ENCODE measurements around the gene CDH9. TPM values are rescaled to one million over a fixed set of nuclear protein-coding genes. Genes with fewer than 3 reads are reported as not detected.

CDH9 gene, protein sequence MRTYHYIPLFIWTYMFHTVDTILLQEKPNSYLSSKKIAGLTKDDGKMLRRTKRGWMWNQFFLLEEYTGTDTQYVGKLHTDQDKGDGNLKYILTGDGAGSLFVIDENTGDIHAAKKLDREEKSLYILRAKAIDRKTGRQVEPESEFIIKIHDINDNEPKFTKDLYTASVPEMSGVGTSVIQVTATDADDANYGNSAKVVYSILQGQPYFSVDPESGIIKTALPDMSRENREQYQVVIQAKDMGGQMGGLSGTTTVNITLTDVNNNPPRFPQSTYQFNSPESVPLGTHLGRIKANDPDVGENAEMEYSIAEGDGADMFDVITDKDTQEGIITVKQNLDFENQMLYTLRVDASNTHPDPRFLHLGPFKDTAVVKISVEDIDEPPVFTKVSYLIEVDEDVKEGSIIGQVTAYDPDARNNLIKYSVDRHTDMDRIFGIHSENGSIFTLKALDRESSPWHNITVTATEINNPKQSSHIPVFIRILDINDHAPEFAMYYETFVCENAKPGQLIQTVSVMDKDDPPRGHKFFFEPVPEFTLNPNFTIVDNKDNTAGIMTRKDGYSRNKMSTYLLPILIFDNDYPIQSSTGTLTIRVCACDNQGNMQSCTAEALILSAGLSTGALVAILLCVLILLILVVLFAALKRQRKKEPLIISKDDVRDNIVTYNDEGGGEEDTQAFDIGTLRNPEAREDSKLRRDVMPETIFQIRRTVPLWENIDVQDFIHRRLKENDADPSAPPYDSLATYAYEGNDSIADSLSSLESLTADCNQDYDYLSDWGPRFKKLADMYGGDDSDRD
- not detected for total RNA-seq

DNA sequence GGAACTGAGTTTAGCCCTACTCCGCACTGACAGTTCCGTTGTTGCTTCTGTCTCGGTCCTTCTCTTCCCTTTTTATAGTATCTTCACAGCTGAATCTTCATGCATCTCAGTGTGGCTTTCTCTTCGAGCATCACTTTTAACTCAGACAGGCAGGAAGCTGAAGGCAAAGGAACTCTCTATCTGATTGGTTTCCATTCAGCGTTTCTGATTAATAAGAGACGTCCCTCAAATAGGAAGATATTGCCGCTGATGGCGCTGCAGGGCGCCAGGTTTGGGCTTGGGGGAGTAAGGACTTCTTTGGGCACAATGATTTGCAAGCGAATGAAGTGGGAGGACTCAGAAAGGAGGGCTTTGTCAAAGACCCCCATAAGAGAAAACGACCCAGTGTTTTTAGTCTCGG, at the start of gene CDH9:
Gene CDH9 (minus strand): TSS at position 111 of the 400 bp plus-strand sequence. CDS start 50,253 bp downstream, outside the sequence.
- no peaks in the 10 kb centered on the region for H3K36me3 ChIP-seq
- intact Hi-C loops (cut with DNase I; ENCODE audit: low total_unique reads): no loop called here
- no peak for ATAC-seq

GRCh38 chr5:27087747-27088146, 49.4 kb upstream of the CDH9 start:
- H3K9me3 ChIP-seq: no peaks in the 10 kb centered on the region
- ATAC-seq (no peak), DNase-seq (no peak)
- no peaks in the 10 kb centered on the region for H3K4me1 ChIP-seq
- no peak overlapping the region for H3K27ac ChIP-seq
- H3K36me3 ChIP-seq: no peaks in the 10 kb centered on the region
- H3K27me3 ChIP-seq: no peaks in the 10 kb centered on the region
- intact Hi-C loops (cut with DNase I; ENCODE audit: low total_unique reads): no loop called here
- in situ Hi-C loops (cut with MboI; ENCODE audit: low sequenced_read_pairs in 4 of 4): no loop called here
- H3K4me3 ChIP-seq: no peak overlapping the region
- TF ChIP-seq POLR2A (IDR thresholded peaks at IDR 0.05) (no peak), CTCF (IDR thresholded peaks at IDR 0.05 in 4 of 5, conservative IDR thresholded peaks at IDR 0.05 in 1 of 5) (no peak)

More for the DNA sequence above, at the start of gene CDH9:
- in situ Hi-C loops (cut with MboI; ENCODE audit: low sequenced_read_pairs in 4 of 4): no loop called here
- no peaks in the 10 kb centered on the region for H3K4me1 ChIP-seq
- TF ChIP-seq CTCF (IDR thresholded peaks at IDR 0.05 in 4 of 5, conservative IDR thresholded peaks at IDR 0.05 in 1 of 5) (no peak), POLR2A (IDR thresholded peaks at IDR 0.05) (no peak)
- DNase-seq: no peak
- H3K4me3 ChIP-seq: no peak within 1 kb of the TSS
- no peaks in the 10 kb centered on the region for H3K9me3 ChIP-seq
- no peak within 1 kb of the TSS for H3K27ac ChIP-seq
- H3K27me3 ChIP-seq: no peaks in the 10 kb centered on the region

DNA sequence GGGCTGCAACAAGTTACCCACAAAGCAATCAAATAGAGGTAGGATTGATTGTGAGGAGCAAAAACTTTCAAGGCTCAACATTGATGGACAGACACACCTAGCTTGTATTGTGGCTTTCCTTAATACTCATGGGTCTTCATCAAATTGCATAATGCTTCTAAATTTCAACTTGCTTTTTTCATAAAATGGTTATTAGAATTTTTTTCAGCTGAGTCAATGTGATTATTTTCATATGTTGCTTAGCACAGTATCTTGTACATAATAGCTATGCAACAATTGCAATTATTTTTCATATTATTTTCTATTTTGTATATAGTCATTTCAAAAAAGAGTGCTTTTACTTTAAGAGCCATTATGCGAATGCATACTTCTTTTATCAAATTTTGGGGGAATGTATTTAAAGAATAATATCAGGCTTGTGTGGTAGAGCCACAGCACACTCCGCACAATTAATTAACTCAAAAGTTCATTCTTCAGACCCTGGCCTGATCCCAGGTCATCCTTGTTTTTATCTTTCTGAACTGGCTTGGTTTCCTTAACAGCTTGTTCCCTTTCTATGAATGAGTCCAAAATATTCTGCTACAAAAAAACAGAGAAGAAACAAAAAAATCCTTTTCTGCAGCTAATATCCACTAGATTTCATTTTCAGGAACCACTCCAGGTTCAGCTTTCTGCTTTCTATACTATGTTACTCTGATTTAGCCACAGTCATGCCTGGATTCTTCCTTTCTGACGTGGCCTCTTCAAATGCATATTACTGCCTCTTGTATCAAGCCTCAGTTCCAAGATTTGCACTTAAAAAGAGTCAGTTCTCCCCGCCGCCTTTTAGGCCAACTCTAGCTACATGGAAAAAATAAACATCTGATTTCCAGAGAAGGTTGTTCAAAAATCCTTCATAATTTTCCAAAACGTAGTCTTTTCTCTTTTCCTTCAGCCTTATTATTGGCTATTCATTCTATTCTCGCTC, 45.3 kb upstream of the CDH9 start:
- Histone ChIP-seq H3K27ac (no peak overlapping the region), H3K9me3 (no peaks in the 10 kb centered on the region), H3K4me1 (no peaks in the 10 kb centered on the region), H3K36me3 (no peaks in the 10 kb centered on the region), H3K27me3 (no peaks in the 10 kb centered on the region), H3K4me3 (no peak overlapping the region)
- intact Hi-C loops (cut with DNase I; ENCODE audit: low total_unique reads) (no loop called here), in situ Hi-C loops (cut with MboI; ENCODE audit: low sequenced_read_pairs in 4 of 4) (no loop called here)
- TF ChIP-seq CTCF (IDR thresholded peaks at IDR 0.05 in 4 of 5, conservative IDR thresholded peaks at IDR 0.05 in 1 of 5) (no peak), POLR2A (IDR thresholded peaks at IDR 0.05) (no peak)
- ATAC-seq: no peak
- no peak for DNase-seq

GRCh38 chr5:27080147-27080546, 41.8 kb upstream of the CDH9 start:
- H3K27me3 ChIP-seq: no peaks in the 10 kb centered on the region
- no peaks in the 10 kb centered on the region for H3K36me3 ChIP-seq
- H3K27ac ChIP-seq: no peak overlapping the region
- H3K9me3 ChIP-seq: no peaks in the 10 kb centered on the region
- no peaks in the 10 kb centered on the region for H3K4me1 ChIP-seq
- no peak for DNase-seq
- H3K4me3 ChIP-seq: no peak overlapping the region
- in situ Hi-C loops (cut with MboI; ENCODE audit: low sequenced_read_pairs in 4 of 4) (no loop called here), intact Hi-C loops (cut with DNase I; ENCODE audit: low total_unique reads) (no loop called here)
- no peak for ATAC-seq
- TF ChIP-seq POLR2A (IDR thresholded peaks at IDR 0.05): no peak
- TF ChIP-seq CTCF (IDR thresholded peaks at IDR 0.05 in 4 of 5, conservative IDR thresholded peaks at IDR 0.05 in 1 of 5): no peak
